HS-5 (cell line): ENCODE results near the gene GRHL3.

Experiments used
- DNase-seq: peaks from one replicate; pipeline ENCODE4 v3.0.0-alpha.2; 2012; ENCODE audit warnings: low read depth

GRHL3 gene

GRCh38 chr1:24318615-24319311, 394 bp upstream of the GRHL3 start:
- no peak for DNase-seq

GRCh38 chr1:24319962-24320361, 805 bp downstream of the GRHL3 start:
- no peak for DNase-seq

DNA sequence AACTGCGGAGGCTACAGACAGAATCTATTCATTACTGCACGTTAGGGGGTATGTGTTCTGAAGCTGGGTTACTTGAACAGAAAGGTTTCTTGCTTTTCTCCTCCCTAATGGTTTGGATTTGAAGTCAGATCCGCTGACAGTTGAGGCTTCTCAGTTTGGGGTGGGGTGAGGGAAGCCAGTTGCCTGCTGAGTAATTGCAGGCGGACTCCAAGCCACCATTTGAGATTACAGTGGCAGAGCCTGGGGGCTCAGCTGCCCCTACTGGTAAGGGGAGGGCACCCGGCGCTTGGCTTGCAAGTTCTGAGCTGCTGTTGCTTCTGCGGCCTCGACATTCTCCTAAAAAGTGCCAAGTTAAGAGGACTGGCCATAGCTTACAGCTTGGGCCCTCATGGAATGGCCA, 2.0 kb downstream of the GRHL3 start:
- no peak for DNase-seq

- DNase-seq = no peak
Measured at GRCh38 chr1:24321697-24322469, 2.7 kb downstream of the GRHL3 start.

- DNase-seq = no peak
Measured at GRCh38 chr1:24322470-24323177, 3.5 kb downstream of the GRHL3 start.

- DNase-seq = no peak
Measured at GRCh38 chr1:24323281-24323680, 4.1 kb downstream of the GRHL3 start.

DNA sequence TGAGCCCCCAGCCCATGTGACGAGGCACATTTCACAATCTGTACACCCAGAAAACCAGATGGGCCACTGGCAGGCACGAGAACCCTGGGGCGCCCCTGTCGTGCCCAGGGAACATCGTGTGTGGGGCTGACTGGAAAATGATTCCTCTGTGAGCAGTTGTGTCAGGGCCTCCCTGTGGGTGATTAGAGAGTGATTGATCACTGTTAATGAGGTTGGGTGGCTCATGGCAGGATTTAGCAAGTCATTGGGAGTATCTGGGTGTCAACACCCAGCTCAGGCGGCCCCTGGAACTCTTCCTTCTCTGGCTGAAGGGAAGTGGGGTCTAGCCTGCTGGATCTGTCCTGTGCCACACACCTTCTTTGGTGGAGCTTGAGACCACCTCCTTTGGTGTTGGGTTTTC, 5.7 kb downstream of the GRHL3 start:
- DNase-seq = no peak

DNA sequence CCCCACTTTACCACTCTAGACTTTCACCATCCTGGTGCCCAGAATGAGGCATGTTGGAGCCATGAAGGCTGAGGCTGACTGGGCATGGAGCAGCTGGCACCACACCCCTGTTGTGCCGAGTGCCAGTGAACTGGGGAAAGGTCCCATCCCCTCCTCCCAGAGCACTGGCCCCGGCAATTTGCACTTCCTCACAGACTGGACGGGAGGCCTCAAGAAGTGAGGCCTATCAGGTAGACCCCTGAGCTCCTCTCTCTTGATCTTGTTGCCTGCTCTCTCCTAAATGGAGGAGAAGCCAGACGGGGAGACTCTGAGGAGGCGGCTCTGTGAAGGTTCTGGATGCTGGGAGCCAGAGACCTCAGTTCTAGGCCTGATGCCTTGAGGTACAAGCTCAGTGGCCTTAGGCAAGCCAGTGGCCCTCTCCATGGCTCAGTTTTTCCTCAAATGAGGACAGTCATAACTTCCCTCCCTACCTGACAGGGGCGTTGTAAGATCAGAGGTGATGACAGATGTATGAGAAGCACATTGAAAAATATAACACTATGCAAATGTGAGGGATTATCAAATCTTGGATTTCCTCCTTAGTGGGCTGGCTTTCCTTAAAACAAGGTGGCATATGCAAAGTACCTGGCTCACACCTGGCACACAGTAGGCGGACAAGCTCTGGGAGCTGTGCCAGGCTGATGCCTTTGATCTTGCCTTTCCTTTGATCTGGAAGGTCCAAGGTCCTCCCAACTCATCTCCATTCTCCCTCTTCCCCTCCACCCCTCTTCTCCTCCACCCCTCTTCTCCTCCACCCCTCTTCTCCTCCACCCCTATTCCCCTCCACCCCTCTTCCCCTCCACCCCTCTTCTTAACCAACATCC, 6.7 kb downstream of the GRHL3 start:
- no peak for DNase-seq

GRCh38 chr1:24327486-24327885, 8.3 kb downstream of the GRHL3 start:
- no peak for DNase-seq

DNA sequence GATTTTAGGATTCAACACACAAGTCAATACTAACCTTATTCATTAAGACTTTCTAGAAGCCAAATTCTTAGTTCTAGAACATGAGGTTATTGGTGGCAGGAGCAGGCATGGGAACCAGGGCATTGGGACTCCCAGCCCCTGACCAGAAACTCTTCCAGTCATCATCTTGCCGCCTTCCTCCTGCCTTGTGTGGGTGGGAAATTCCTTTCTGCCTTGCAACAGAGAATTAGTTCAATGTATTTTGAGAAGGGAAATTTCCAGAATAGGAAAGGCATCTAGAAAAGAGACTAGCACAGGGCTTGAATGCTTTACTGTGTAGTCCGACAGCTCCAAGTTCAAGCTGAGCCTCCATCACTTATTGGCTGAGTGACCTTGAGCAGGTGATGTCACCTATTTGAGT, 8.7 kb downstream of the GRHL3 start:
- no peak for DNase-seq

DNA sequence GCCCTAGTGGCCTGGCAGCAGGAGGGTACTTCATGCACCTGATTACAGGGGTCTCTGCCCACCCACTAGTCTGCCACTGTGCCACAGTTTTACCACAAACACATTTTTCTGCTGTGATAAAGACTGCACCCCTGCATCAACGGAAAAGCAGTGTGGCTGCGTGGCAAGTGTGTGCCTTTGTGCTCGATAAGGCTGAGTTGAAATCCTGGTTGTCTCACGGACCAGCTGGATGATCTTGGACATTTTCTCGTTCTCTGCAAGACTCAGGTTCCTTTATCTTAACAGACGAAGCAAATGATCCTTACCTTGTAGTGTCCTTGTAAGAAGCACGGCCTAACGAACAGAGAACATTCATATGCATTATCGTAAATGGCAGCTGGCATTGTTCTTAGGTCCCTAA, 10.2 kb downstream of the GRHL3 start:
- DNase-seq = no peak

- no peak for DNase-seq
Measured at GRCh38 chr1:24329797-24330543, 10.8 kb downstream of the GRHL3 start.

DNA sequence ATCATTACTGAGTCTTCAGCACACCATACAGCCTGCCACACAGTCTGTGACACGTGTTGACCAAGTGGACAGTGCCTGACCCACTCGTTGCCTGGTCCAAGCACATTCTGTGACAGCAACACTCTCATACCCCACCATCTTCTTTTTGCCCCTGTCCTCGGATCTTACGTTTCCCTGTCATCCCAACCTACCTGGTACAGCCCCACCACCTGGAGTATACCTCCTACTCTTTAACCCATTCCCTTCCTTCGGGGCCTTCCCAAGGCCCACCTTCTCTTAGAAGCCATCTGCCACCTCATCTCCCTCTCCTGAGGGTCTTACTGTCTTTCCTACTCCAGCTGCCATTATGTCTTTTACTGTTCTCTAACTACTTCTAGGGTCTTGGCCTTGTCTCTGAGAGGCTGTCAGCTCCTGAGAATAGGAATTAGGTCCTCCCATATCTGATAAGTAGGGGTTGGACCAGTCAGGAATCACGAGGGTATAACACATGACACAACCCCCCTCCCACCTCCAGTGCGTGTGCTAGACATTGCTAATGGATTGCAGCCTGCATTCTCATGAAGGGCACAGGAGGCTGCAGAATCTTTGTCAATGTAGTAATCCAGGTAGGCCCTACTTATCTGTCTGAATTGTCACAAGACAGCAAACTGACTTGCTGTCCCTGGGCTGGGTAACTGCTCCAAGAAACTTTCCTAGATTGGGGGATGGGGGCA, 13.0 kb downstream of the GRHL3 start:
- DNase-seq = no peak

DNA sequence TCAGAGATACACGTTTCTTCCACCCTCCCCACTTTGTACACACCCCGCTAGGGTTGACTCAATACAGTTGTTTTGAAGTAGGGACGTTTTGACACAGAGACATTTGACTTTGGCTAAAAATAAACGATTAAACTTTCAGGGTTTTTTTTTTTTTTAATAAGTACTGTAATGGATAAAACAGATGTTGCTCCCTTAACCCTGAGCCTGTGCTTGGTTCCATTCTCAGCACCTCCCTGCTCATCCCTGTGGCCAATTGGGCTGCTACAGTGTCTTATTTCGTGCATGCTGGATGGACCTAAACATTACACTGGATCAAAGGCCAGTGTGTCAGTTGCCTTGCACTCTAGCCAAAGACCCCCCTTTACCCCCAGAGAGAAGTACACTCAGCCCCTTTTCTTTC, 16.9 kb downstream of the GRHL3 start:
- no peak for DNase-seq

DNA sequence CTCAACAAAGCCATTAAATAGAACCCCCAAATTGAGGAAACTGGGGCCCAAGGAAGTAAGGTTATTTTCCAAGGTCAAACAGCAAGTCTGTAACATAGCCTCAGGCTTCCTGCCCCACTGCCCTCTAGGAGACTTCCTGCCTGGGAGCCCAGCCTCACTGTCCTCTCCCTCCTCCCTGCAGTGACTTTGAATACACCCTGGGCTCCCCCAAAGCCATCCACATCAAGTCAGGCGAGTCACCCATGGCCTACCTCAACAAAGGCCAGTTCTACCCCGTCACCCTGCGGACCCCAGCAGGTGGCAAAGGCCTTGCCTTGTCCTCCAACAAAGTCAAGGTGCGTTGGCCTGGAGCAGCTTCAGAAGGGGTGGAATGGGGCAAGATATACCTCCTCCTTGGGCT, 18.3 kb downstream of the GRHL3 start:
- no peak for DNase-seq

DNA sequence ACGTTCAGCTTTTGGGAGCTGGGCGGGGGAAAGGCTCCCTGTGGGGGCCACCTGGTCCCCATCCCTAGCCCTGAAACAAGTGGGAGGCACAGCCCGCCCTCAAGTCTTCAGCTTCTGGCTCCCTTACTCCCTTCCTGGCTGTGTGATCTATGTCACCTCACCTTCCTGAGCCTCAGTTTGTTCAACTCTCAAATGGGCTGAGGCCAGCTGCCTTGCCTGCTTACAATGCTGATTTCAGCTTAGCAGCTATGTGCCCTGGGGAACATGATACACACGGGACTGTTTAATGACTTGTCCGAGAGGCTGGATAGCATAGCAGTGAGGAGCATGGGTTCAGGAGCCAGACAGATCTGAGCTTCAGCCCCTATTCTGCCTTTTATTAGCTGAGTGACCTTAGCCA, 19.3 kb downstream of the GRHL3 start:
- no peak for DNase-seq

- no peak for DNase-seq
Measured at GRCh38 chr1:24339996-24340395, 20.8 kb downstream of the GRHL3 start.

DNA sequence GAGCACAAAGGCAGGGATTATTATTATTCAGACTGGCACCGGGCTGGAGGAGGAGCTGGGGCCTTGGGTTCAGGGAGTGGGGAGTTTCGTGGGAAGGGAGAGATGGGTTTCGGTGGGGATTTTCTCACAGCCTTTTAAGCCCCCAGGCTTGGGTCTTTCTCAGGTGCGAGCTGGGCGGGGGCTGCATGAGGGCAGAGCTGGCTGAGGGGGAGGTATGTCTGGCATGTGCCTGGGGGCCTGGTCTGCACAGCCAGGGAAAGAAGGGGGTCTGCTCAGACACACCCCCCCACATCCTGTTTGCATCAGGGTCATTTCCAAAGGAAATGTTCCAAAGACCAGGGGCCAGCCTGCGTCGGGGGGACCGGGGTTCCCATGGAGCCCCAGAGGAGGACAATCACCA, 21.6 kb downstream of the GRHL3 start:
- no peak for DNase-seq

DNA sequence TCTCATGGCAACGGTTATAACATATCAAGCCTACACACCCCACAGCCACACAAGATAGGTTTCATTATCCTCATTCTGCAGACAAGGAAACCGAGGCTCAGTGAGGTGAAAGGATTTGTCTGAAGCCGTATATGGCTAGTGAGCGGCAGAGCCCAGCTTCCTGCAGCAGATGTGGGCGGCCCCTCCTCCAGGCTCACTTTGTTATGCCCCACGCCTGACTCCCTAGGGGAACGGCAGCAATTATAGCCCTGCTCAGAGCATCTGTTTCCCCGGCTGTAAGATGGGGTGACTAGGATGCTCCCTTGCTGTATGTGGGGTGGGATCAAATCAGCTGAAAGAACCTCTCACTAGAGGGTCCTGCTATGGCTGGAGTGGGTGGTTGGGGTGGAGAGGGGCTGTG, 22.1 kb downstream of the GRHL3 start:
- DNase-seq = no peak

DNA sequence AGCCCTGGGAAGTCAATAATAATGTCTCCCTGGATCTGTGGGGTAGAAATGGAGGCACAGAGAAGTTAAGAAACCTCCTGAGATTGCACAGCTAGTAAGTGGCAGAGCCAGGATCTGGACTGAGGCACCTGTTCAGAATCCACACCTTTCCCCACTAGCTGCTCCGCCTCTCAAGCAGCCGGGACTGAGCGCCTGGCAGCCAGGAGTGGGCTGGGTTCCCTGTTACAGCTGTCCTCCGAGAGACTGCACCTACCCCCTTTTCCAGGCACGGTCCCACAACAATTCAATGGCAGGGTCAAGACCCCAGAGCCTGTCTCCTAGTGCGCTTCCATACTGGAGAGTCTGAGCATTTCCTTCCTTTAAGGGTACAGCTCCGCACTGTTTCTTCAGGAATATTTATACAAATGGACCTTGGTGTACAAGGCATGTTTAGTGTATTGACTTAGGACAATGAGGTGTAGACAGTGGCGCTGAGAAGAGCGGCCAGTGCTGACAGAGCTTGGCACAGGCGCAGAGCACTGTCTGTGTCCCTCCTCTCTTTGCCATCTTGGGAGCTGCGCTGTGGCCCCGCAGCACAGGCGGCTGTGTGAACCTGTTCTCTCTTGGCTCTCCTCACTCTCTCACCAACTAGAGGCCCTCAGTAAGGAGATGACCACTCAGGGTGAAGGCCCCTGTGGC, 24.4 kb downstream of the GRHL3 start:
- no peak for DNase-seq
